ENCODE results near the gene SLCO3A1. TPM values are rescaled to one million over a fixed set of nuclear protein-coding genes. Genes with fewer than 3 reads are reported as not detected.

The SLCO3A1 gene
- total RNA-seq, 1 experiment from 2014 or later, result 37.8 TPM

GRCh38 chr15:91866971-91867372, 13.5 kb downstream of the SLCO3A1 start:
- Histone ChIP-seq H2AFZ (no peak overlapping the region), H3K27me3 (ENCODE audit: insufficient read depth, low read depth) (no peaks in the 10 kb centered on the region), H3F3A (ENCODE audit: insufficient read depth, low read depth) (peaks cover 38% of the 10 kb centered on the region), H3K4me2 (peak overlapping the region; percentile 65), H3K9me3 (ENCODE audit: insufficient read depth, low read depth) (no peaks in the 10 kb centered on the region; the same call in 1 of the 2 replicates), H3K27ac (peak overlapping the region; percentile 95), H4K20me1 (ENCODE audit: insufficient read depth) (no peaks in the 10 kb centered on the region), H3K9me2 (ENCODE audit: insufficient read depth) (no peaks in the 10 kb centered on the region), H3K36me3 (ENCODE audit: low read depth) (no peaks in the 10 kb centered on the region), H3K79me2 (ENCODE audit: low read depth) (peaks cover 86% of the 10 kb centered on the region), H3K4me3 (no peak overlapping the region; the same call in 1 of the 2 replicates), H3K4me1 (replicated peaks; ENCODE audit: insufficient read depth) (peaks cover 57% of the 10 kb centered on the region)
- intact Hi-C loops (cut with micrococcal nuclease; ENCODE audit: unreplicated experiment), result loop anchor here (1.0 to 10.0 kb wide), 3 partner anchors 11 to 778 kb away; no protein-coding TSS in a partner anchor
- BruUV-seq (replicated peaks), result TSS peak; percentile 70
- ChIA-PET POLR2A (ENCODE audit: unreplicated experiment) (interaction anchor here (0.6 to 1.1 kb wide), 4 partner anchors 13 to 216 kb away, joined by 3 to 12 read pairs (median 4); partner anchors contain the start of gene SLCO3A1), CTCF (interaction anchor here (0.6 to 1.2 kb wide), 2 partner anchors 13 to 563 kb away, joined by 3 to 7 read pairs; partner anchors contain the start of gene SLCO3A1)
- TF ChIP-seq EZH2 (IDR thresholded peaks at IDR 0.05; ENCODE audit: low read depth) (no peak), CTCF (conservative IDR thresholded peaks at IDR 0.05) (no peak)
- DNase-seq, result peak in 1 of 2 experiments; percentile 11

- H3K4me1 ChIP-seq (replicated peaks; ENCODE audit: insufficient read depth), result peaks cover 57% of the 10 kb centered on the region
- peaks cover 38% of the 10 kb centered on the region for H3F3A ChIP-seq (ENCODE audit: insufficient read depth, low read depth)
- no peak for TF ChIP-seq EZH2 (IDR thresholded peaks at IDR 0.05; ENCODE audit: low read depth)
- TF ChIP-seq CTCF (conservative IDR thresholded peaks at IDR 0.05), result no peak
- H3K4me2 ChIP-seq, result peak overlapping the region; percentile 81
- BruUV-seq (replicated peaks), result no TSS peak
- H3K36me3 ChIP-seq (ENCODE audit: low read depth), result no peaks in the 10 kb centered on the region
- H3K4me3 ChIP-seq, result peak overlapping the region; percentile 43; the same call in 1 of the 2 replicates
- DNase-seq, result peak; percentile 93 to 95
- H3K9me2 ChIP-seq (ENCODE audit: insufficient read depth), result no peaks in the 10 kb centered on the region
- H2AFZ ChIP-seq, result no peak overlapping the region
- peak overlapping the region; percentile 95 for H3K27ac ChIP-seq
- peaks cover 81% of the 10 kb centered on the region for H3K79me2 ChIP-seq (ENCODE audit: low read depth)
- intact Hi-C loops (cut with micrococcal nuclease; ENCODE audit: unreplicated experiment), result loop anchor here (1.0 to 10.0 kb wide), 2 partner anchors 75 to 777 kb away; no protein-coding TSS in a partner anchor
- H3K9me3 ChIP-seq (ENCODE audit: insufficient read depth, low read depth), result no peaks in the 10 kb centered on the region; the same call in 1 of the 2 replicates
- ChIA-PET CTCF (interaction anchor here (0.6 to 1.2 kb wide), 5 partner anchors 12 to 596 kb away, joined by 3 to 7 read pairs (median 6); partner anchors contain the start of gene SLCO3A1), POLR2A (ENCODE audit: unreplicated experiment) (interaction anchor here (0.5 to 1.1 kb wide), 11 partner anchors 13 to 1612 kb away, joined by 3 to 12 read pairs (median 7); partner anchors contain the start of gene SLCO3A1)
- no peaks in the 10 kb centered on the region for H3K27me3 ChIP-seq (ENCODE audit: insufficient read depth, low read depth)
- H4K20me1 ChIP-seq (ENCODE audit: insufficient read depth), result no peaks in the 10 kb centered on the region
Measured at GRCh38 chr15:91867581-91868026, 14.1 kb downstream of the SLCO3A1 start.

- BruUV-seq (replicated peaks), result no TSS peak
Measured at GRCh38 chr15:91870876-91871537, 17.5 kb downstream of the SLCO3A1 start.

More at GRCh38 chr15:91870876-91871537, 17.5 kb downstream of the SLCO3A1 start:
- Histone ChIP-seq H3K36me3 (ENCODE audit: low read depth) (no peaks in the 10 kb centered on the region), H3K27ac (no peak overlapping the region), H3F3A (ENCODE audit: insufficient read depth, low read depth) (peaks cover 23% of the 10 kb centered on the region), H3K79me2 (ENCODE audit: low read depth) (peaks cover 67% of the 10 kb centered on the region), H3K4me3 (no peak overlapping the region), H3K9me2 (ENCODE audit: insufficient read depth) (no peaks in the 10 kb centered on the region), H2AFZ (no peak overlapping the region), H3K4me2 (no peak overlapping the region), H3K9me3 (ENCODE audit: insufficient read depth, low read depth) (no peaks in the 10 kb centered on the region; the same call in 1 of the 2 replicates), H3K4me1 (replicated peaks; ENCODE audit: insufficient read depth) (peaks cover 38% of the 10 kb centered on the region), H3K27me3 (ENCODE audit: insufficient read depth, low read depth) (no peaks in the 10 kb centered on the region), H4K20me1 (ENCODE audit: insufficient read depth) (no peaks in the 10 kb centered on the region)
- POLR2A ChIA-PET (ENCODE audit: unreplicated experiment), result no interaction called here
- CTCF ChIA-PET, result no interaction called here
- DNase-seq, result no peak
- intact Hi-C loops (cut with micrococcal nuclease; ENCODE audit: unreplicated experiment), result no loop called here
- TF ChIP-seq EZH2 (IDR thresholded peaks at IDR 0.05; ENCODE audit: low read depth) (no peak), CTCF (conservative IDR thresholded peaks at IDR 0.05) (no peak)

Measured in PC-9 (cell line).